T-helper 2 cell treated with Interferon-gamma antibody and Interleukin-4, amounts not matched to agents 5 μg/mL and 100 μg/mL, for 36 hours (primary cell): ENCODE measurements around the gene USP9X.
"Not testable (repeated sequence)": the region's sequence is repeated elsewhere in the genome, so short reads cannot be mapped to it uniquely, and the experiment has no call there.

Experiments used
- DNase-seq: peaks from one replicate; pipeline ENCODE4 v3.0.0; 2021; ENCODE audit warnings: low spot score
- H3K27ac Mint-ChIP-seq: one replicate; pipeline ENCODE4 v1.8.0; 2021; ENCODE audit warnings: mild to moderate bottlenecking, mixed read lengths
- H3K27me3 Mint-ChIP-seq: one replicate; pipeline ENCODE4 v1.8.0; 2021; ENCODE audit warnings: low read depth, mixed read lengths
- H3K36me3 Mint-ChIP-seq: one replicate; pipeline ENCODE4 v1.8.0; 2021; ENCODE audit warnings: low read depth, mixed read lengths
- H3K4me1 Mint-ChIP-seq: one replicate; pipeline ENCODE4 v1.8.0; 2021; ENCODE audit warnings: low read depth, mixed read lengths
- H3K4me3 Mint-ChIP-seq: one replicate; pipeline ENCODE4 v1.8.0; 2022; ENCODE audit warnings: mild to moderate bottlenecking, moderate library complexity, mixed read lengths
- H3K9me3 Mint-ChIP-seq: one replicate; pipeline ENCODE4 v1.8.0; 2021; ENCODE audit warnings: mixed read lengths

USP9X gene

DNA sequence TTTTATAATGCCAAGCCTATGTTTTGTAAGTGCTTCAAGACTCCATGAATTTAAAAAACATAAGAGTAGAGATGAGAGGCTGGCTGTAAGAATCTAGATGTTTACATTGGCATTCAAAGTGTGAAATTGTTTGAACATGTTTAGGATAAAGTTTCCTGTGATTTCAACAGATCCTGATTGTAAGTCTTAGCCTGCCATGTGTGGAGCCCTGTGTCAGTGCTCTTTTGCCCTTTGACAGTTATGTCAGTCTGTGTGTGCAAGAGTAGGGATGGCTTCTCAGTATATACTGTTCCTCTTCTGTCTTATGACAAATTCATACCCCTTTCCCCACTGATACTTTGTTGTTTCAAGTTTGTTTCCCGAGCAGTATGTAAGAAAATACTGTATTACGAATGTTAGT, 68.2 kb downstream of the USP9X start:
- Mint-ChIP-seq H3K36me3 (peaks cover 24% of the 10 kb centered on the region), H3K4me3 (no peak overlapping the region), H3K27me3 (no peaks in the 10 kb centered on the region), H3K4me1 (no peaks in the 10 kb centered on the region), H3K27ac (no peak overlapping the region), H3K9me3 (no peaks in the 10 kb centered on the region)
- DNase-seq, result no peak

DNA sequence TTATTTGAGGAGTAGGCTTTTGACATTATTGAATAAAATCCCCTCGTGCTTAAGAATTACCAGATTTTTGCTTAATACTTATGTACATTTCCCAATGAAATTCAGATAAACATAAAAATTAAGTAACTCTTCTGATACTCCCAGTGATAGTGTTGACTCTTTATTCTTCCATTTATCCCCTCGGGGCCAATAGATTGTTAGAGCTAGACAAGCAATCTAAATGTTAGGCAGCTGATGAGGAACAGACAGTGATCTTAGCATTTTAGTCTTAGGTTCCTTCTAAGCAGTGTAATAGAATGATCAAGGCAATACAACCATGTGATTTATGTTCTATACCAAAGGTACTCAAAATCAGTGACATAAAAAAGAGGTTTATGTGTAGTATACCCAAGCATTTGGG, 68.7 kb downstream of the USP9X start:
- Mint-ChIP-seq H3K27ac (no peak overlapping the region), H3K4me3 (no peak overlapping the region), H3K4me1 (no peaks in the 10 kb centered on the region), H3K36me3 (peaks cover 23% of the 10 kb centered on the region), H3K9me3 (no peaks in the 10 kb centered on the region), H3K27me3 (no peaks in the 10 kb centered on the region)
- no peak for DNase-seq

DNA sequence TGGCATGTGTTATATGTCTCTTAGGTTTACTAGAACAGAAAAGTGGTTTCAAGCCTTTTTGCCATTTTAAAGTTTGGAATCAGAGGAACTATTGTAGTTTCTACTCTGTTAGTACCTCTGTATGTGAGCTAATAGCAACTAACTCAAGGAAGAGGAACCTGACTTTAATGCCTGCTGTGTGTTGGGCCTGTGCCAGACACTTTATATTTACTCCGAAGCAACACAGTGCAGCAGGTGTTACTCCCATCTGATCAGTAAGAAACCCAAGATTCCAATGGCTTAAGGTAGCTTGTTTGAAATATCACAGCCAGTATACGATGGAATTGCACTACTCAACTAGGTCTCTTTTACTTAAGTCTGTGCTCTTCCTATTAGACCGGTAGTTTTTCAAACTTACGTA, 79.2 kb downstream of the USP9X start:
- H3K9me3 Mint-ChIP-seq, result no peaks in the 10 kb centered on the region
- no peaks in the 10 kb centered on the region for H3K27me3 Mint-ChIP-seq
- DNase-seq, result no peak
- no peak overlapping the region for H3K27ac Mint-ChIP-seq
- H3K4me1 Mint-ChIP-seq, result no peaks in the 10 kb centered on the region
- peaks cover 25% of the 10 kb centered on the region for H3K36me3 Mint-ChIP-seq
- no peak overlapping the region for H3K4me3 Mint-ChIP-seq

DNA sequence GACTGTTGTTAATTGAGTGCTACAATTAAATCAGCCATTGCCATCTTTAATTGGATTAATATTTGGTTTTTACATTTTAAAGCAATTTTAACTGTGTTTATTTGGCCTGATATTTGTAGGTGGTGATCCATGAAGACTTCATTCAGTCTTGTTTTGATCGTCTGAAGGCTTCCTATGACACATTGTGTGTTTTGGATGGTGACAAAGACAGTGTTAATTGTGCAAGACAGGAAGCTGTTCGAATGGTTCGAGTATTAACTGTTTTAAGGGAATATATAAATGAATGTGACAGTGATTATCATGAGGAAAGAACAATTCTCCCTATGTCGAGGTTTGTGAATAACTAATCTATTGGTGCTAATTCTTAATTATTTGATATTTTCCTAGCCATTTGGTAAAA, 82.6 kb downstream of the USP9X start:
- no peak overlapping the region for H3K27ac Mint-ChIP-seq

DNA sequence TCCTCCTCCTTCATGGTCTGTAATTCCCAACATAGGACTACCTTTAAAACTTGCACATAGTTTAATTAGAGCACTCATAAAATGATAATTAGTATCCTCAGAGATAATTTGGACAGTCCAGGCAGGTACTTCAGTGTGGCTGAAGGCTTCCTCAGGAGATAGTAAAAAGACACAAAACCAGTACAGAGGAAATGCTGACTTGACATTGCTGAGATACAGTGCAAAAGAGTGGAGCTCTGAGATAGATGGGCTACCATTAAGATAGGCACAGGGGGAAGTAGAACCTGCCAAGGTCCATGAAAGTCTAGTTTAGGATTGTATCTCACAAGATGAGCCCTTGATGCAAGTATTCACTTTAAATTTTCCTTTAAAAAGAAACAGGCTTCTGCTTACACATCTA, 91.0 kb downstream of the USP9X start:
- no peaks in the 10 kb centered on the region for H3K27me3 Mint-ChIP-seq
- no peak overlapping the region for H3K4me3 Mint-ChIP-seq
- H3K9me3 Mint-ChIP-seq, result no peaks in the 10 kb centered on the region
- DNase-seq, result no peak
- H3K4me1 Mint-ChIP-seq, result peaks cover 22% of the 10 kb centered on the region
- H3K36me3 Mint-ChIP-seq, result peaks cover 29% of the 10 kb centered on the region
- no peak overlapping the region for H3K27ac Mint-ChIP-seq

More for the DNA sequence above, 82.6 kb downstream of the USP9X start:
- Mint-ChIP-seq H3K9me3 (no peaks in the 10 kb centered on the region), H3K4me3 (no peak overlapping the region), H3K27me3 (no peaks in the 10 kb centered on the region), H3K36me3 (peaks cover 23% of the 10 kb centered on the region), H3K4me1 (no peaks in the 10 kb centered on the region)
- DNase-seq, result no peak

DNA sequence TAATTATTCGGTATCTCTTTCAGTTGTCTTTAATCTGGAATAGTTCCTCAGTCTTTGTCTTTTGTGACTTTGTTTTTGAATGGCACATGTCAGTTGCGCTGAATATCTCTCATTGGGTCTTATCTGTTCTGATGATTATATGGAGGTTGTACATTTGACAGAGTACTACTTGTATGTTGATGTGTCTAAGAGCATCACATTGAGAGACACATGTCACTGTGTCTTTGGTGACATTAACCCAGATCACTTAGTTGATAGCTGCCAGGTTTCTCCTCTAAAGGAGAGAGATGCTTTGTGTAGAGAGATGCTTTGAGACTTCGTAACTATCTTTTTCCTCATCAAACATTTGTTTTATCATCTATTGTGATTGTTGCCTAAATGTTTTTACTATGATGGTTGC, 92.1 kb downstream of the USP9X start:
- H3K36me3 Mint-ChIP-seq, result peaks cover 27% of the 10 kb centered on the region
- H3K9me3 Mint-ChIP-seq, result no peaks in the 10 kb centered on the region
- no peak overlapping the region for H3K27ac Mint-ChIP-seq
- no peaks in the 10 kb centered on the region for H3K27me3 Mint-ChIP-seq
- DNase-seq, result no peak
- peaks cover 23% of the 10 kb centered on the region for H3K4me1 Mint-ChIP-seq
- no peak overlapping the region for H3K4me3 Mint-ChIP-seq

DNA sequence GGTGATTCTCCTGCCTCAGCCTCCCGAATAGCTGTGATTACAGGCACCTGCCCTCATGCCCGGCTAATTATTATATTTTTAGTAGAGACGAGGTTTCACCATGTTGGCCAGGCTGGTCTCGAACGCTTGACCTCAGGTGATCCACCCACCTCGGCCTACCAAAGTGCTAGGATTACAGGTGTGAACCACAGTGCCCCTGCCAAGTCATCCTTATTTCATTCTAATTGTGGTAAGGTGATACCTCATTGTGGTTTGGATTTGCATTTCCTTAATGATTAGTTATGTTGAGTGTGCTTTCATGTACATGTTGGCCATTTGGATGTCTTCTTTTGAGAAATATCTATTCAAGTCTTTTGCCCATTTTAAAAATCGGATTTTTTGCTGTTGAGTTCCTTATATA, 93.0 kb downstream of the USP9X start:
- Mint-ChIP-seq H3K27me3 (no peaks in the 10 kb centered on the region), H3K9me3 (no peaks in the 10 kb centered on the region), H3K4me1 (peaks cover 23% of the 10 kb centered on the region), H3K27ac (no peak overlapping the region), H3K36me3 (peaks cover 21% of the 10 kb centered on the region), H3K4me3 (no peak overlapping the region)
- DNase-seq, result no peak

DNA sequence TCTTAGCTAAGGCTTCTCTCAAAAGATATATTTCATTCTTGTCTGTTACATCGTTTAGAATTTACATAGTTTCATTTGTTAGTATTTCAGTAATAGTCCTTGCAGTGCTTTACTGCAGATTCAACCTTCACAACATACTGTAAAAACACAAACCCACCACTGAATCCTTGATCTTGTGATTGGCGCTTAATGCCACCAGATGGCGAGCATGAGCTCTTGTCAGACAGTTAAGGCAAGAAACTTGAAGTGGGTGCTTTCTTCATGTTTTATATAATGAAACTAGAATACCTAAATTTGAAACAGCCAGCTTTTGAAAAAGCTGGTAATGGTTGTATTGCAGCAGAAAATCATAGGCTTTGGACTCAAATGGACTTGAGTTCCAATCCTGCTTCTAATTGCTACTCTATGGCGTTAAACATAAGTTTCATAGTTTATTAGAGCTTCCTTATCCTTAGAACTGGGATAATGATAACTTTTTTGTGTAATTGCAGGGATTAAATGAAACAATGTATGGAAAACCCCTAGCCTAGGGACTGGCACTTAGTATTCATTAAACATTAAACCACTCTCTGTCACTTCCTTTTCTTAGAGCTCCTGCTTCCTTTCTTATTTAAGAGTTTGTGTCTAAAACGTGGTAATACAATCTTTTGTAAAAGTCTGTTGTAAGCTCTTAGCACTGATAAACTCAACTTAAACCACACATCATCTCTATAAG, 95.1 kb downstream of the USP9X start:
- Mint-ChIP-seq H3K4me3 (peak overlapping the region; percentile 32), H3K4me1 (peaks cover 26% of the 10 kb centered on the region), H3K27me3 (no peaks in the 10 kb centered on the region), H3K27ac (peak overlapping the region; percentile 68), H3K36me3 (peaks cover 21% of the 10 kb centered on the region), H3K9me3 (no peaks in the 10 kb centered on the region)
- DNase-seq, result peak; percentile 23

DNA sequence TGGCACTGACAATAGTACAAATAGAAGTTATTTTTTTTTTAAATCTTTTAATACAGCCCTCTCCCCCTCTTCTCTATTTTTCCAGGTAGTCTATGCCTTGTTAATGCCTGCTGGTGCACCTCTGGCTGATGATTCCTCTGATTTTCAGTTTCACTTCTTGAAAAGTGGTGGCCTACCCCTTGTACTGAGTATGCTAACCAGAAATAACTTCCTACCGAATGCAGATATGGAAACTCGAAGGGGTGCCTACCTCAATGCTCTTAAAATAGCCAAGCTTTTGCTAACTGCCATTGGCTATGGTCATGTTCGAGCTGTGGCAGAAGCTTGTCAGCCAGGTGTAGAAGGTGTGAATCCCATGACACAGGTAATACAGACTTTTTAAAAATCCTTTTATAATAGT, 99.1 kb downstream of the USP9X start:
- H3K4me3 Mint-ChIP-seq, result no peak overlapping the region
- peaks cover 17% of the 10 kb centered on the region for H3K4me1 Mint-ChIP-seq
- peaks cover 32% of the 10 kb centered on the region for H3K36me3 Mint-ChIP-seq
- no peaks in the 10 kb centered on the region for H3K27me3 Mint-ChIP-seq
- no peak for DNase-seq
- H3K9me3 Mint-ChIP-seq, result no peaks in the 10 kb centered on the region
- H3K27ac Mint-ChIP-seq, result peak overlapping the region; percentile 60

DNA sequence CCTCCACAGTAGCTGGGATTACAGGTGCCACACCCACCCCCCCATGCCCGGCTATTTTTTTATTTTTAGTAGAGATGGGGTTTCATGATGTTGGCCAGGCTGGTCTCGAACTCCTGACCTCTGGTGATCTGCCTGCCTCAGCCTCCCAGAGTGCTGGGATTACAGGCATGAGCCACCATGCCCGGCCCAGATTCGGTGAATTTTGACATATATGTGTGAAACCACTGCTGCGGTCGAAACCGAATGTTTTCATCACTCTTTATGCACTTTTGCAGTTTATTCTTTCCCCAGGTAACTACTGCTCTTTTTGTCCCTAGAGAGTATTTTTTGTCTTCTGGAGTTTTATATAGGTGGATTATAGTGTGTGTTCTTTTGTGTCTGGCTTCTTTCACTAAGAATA, 101.7 kb downstream of the USP9X start:
- H3K36me3 Mint-ChIP-seq, result peaks cover 35% of the 10 kb centered on the region
- H3K27me3 Mint-ChIP-seq, H3K27ac Mint-ChIP-seq, H3K9me3 Mint-ChIP-seq, H3K4me1 Mint-ChIP-seq, H3K4me3 Mint-ChIP-seq, DNase-seq: not testable (repeated sequence)

DNA sequence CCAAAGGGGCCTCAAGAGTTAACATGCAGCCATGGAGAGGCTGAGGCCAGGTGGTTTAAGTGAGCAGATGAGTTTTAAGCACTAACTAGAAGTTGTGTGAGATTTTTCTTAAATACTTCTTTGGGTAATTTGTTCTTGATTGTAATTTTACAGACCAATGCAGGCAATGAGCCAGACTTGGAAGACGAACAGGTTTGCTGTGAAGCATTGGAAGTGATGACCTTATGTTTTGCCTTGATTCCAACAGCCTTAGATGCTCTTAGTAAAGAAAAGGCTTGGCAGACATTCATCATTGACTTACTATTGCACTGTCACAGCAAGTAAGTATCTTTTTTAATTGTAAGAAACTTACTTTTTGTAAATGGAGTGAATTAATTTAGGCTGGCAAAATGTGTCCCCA, 103.9 kb downstream of the USP9X start:
- no peak overlapping the region for H3K27ac Mint-ChIP-seq
- peaks cover 42% of the 10 kb centered on the region for H3K36me3 Mint-ChIP-seq
- no peaks in the 10 kb centered on the region for H3K9me3 Mint-ChIP-seq
- no peak for DNase-seq
- H3K27me3 Mint-ChIP-seq, result no peaks in the 10 kb centered on the region
- H3K4me1 Mint-ChIP-seq, result peaks cover 6% of the 10 kb centered on the region
- no peak overlapping the region for H3K4me3 Mint-ChIP-seq

DNA sequence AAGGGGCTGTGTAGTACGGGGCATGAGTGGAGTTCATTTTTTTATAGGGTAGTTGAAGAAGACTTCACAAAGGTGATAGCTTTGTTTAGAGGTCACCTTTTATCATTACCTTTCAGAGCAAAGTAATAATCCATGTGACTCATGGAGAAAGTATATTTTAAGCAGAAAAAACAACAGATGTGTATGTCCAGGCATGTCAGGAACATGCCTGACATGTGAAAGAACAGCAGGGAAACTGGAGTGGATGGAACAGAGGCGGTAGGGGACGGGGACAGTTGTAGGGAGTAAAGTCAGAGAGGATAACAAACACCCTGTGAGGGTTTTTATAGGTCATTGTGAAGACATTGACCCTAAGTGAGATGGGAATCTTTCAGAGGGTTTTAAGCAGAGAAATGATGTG, 107.6 kb downstream of the USP9X start:
- no peaks in the 10 kb centered on the region for H3K27me3 Mint-ChIP-seq
- H3K4me3 Mint-ChIP-seq, result no peak overlapping the region
- no peak for DNase-seq
- no peaks in the 10 kb centered on the region for H3K9me3 Mint-ChIP-seq
- peak overlapping the region; percentile 74 for H3K27ac Mint-ChIP-seq
- peaks cover 37% of the 10 kb centered on the region for H3K36me3 Mint-ChIP-seq
- H3K4me1 Mint-ChIP-seq, result no peaks in the 10 kb centered on the region

DNA sequence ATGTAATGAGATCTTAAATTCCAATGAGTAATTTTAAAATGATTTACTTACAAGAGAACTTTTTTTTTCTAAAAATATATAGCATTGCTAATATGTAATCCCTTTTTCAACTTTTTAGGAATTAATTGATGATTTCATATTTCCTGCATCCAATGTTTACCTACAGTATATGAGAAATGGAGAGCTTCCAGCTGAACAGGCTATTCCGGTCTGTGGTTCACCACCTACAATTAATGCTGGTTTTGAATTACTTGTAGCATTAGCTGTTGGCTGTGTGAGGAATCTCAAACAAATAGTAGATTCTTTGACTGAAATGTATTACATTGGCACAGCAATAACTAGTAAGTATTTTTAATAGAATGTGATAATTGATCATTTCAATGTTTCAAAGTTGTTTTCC, 113.2 kb downstream of the USP9X start:
- H3K27ac Mint-ChIP-seq, result no peak overlapping the region
- no peak overlapping the region for H3K4me3 Mint-ChIP-seq
- H3K4me1 Mint-ChIP-seq, result no peaks in the 10 kb centered on the region
- no peak for DNase-seq
- H3K36me3 Mint-ChIP-seq, result peaks cover 40% of the 10 kb centered on the region
- H3K27me3 Mint-ChIP-seq, result no peaks in the 10 kb centered on the region
- H3K9me3 Mint-ChIP-seq, result peaks cover 7% of the 10 kb centered on the region

DNA sequence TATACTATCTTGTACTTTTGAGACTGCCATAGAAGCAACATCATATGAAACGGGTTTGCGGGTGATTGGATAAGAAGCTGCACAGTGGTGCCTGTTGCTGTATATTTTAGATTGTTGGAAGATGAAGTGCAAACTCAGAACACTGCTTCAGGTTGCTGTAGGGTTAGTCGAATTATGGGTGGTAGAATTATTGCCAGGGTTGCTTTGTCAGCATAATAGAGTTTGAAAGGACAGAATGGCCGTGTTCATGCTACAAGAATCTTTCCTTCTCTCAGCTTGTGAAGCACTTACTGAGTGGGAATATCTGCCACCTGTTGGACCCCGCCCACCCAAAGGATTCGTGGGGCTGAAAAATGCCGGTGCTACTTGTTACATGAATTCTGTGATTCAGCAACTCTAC, 115.5 kb downstream of the USP9X start:
- no peak overlapping the region for H3K27ac Mint-ChIP-seq

DNA sequence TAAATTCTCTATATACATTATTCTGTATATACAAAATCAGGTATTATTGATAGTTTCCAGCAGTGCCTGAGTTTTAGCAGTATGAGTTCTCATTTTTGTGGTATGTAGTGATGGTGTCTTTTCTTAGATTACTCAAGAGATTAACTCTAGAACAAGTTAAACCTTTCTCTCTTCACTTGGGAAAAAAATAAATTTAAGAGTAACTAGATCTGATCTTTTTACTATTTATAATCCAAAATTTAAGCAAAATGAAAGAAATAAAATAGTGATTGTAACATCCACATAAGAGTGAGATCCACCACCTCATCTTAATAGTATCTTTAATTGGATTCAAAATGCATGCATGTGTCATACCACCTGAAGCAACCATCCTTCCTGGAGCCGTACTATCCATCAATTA, 124.6 kb downstream of the USP9X start:
- Mint-ChIP-seq H3K4me3 (no peak overlapping the region), H3K27me3 (no peaks in the 10 kb centered on the region), H3K9me3 (peaks cover 22% of the 10 kb centered on the region), H3K36me3 (peaks cover 71% of the 10 kb centered on the region), H3K27ac (no peak overlapping the region), H3K4me1 (no peaks in the 10 kb centered on the region)
- DNase-seq, result no peak

More for the DNA sequence above, 115.5 kb downstream of the USP9X start:
- peaks cover 56% of the 10 kb centered on the region for H3K36me3 Mint-ChIP-seq
- no peaks in the 10 kb centered on the region for H3K27me3 Mint-ChIP-seq
- no peak for DNase-seq
- H3K4me1 Mint-ChIP-seq, result no peaks in the 10 kb centered on the region
- H3K4me3 Mint-ChIP-seq, result no peak overlapping the region
- H3K9me3 Mint-ChIP-seq, result peaks cover 12% of the 10 kb centered on the region
